Kidney (tissue), 14 donors: Measurements from ENCODE around the gene DOK3. TPM values are rescaled to one million over a fixed set of nuclear protein-coding genes. Genes with fewer than 3 reads are reported as not detected.

Source experiments
- DNase-seq, 5 donors: peaks; one replicate each; pipeline ENCODE4 v3.0.0-alpha.2; 2013 to 2020
- FAIRE-seq: peaks from 2 replicates; lab custom pipeline; 2012; peaks lifted over from hg19 to GRCh38; lab: Jason Lieb, UNC
- H3K27ac ChIP-seq, 2 donors: one replicate each; pipeline ENCODE4 v1.7.0; 2013; ENCODE audit warnings: low read depth in 2 of 2, low read length in 2 of 2, inconsistent platforms in 1 of 2
- H3K27me3 ChIP-seq: one replicate; pipeline ENCODE4 v1.7.1; 2013; ENCODE audit warnings: low read length, inconsistent platforms; ENCODE audit not compliant: control insufficient read depth, insufficient read depth
- H3K36me3 ChIP-seq, 3 donors: one replicate each; pipeline versions ENCODE4 v1.7.0 to v1.7.1; 2013; ENCODE audit warnings: low read length in 3 of 3, control low read depth in 1 of 3, inconsistent platforms in 1 of 3; ENCODE audit not compliant: insufficient read depth in 3 of 3, control insufficient read depth in 2 of 3
- H3K4me1 ChIP-seq, 3 donors: one replicate each; pipeline versions ENCODE4 v1.7.0 to v1.7.1; 2013; ENCODE audit warnings: low read length in 3 of 3, inconsistent platforms in 1 of 3, low read depth in 1 of 3; ENCODE audit not compliant: control insufficient read depth in 2 of 3, insufficient read depth in 2 of 3
- H3K4me3 ChIP-seq, 3 donors: one replicate each; pipeline versions ENCODE4 v1.7.0 to v1.8.1; 2013; ENCODE audit warnings: low read length in 3 of 3, control low read depth in 1 of 3, inconsistent platforms in 1 of 3
- H3K9ac ChIP-seq, 3 donors: one replicate each; pipeline versions ENCODE4 v1.7.0 to v1.7.1; 2013; ENCODE audit warnings: low read length in 3 of 3, control low read depth in 1 of 3, inconsistent platforms in 1 of 3
- H3K9me3 ChIP-seq, 3 donors: one replicate each; pipeline versions ENCODE4 v1.7.0 to v1.7.1; 2013; ENCODE audit warnings: low read length in 3 of 3, control low read depth in 1 of 3, inconsistent platforms in 1 of 3; ENCODE audit not compliant: control insufficient read depth in 2 of 3, insufficient read depth in 1 of 3
- intact Hi-C: fragments of 100-400 bp; cut with DNase I; formaldehyde crosslinking; loops from one replicate; pipeline ENCODE4 v1.11.1; 2022
- polyA plus RNA-seq: library from polyadenylated mRNA; stranded (reverse); fragments of 350-450 nt; fragmentation: Illumina TruSeq; extraction: RNeasy Lipid Tissue Mini Kit (QIAGEN cat#74804); gene quantifications from one replicate; pipeline ENCODE4 v1.2.3, GENCODE V29; 2014; ENCODE audit warnings: low read depth, low replicate concordance; ENCODE audit not compliant: insufficient read depth
- total RNA-seq: library from RNA; stranded (reverse); fragmentation: NEBNext Ultra II Directional; extraction: Animal tissue kit (Norgen Biotek cat#: 25700); gene quantifications from one replicate; pipeline ENCODE4 v1.2.1, GENCODE V29; 2021
- TF ChIP-seq, protein P1 (sequence below): IDR thresholded peaks from 3 replicates; pipeline ENCODE4 v1.5.1; 2012; ENCODE audit warnings: mild to moderate bottlenecking, moderate library complexity, borderline replicate concordance; ENCODE audit not compliant: insufficient read depth; ENCODE audit errors: extremely low read depth
- donor health status: control.
- donor health status: control.
- donor health status: control.
- donor health status: control.
- donor health status: control.
- donor health status: DM: yes; HTN: yes; CAD: no.
- donor health status: Normal renal cell carcinoma (clear cell type).

DOK3 gene
- total and polyA plus RNA-seq, 2 donors from 2014 or later, result 1.9 to 18.6 TPM

DNA sequence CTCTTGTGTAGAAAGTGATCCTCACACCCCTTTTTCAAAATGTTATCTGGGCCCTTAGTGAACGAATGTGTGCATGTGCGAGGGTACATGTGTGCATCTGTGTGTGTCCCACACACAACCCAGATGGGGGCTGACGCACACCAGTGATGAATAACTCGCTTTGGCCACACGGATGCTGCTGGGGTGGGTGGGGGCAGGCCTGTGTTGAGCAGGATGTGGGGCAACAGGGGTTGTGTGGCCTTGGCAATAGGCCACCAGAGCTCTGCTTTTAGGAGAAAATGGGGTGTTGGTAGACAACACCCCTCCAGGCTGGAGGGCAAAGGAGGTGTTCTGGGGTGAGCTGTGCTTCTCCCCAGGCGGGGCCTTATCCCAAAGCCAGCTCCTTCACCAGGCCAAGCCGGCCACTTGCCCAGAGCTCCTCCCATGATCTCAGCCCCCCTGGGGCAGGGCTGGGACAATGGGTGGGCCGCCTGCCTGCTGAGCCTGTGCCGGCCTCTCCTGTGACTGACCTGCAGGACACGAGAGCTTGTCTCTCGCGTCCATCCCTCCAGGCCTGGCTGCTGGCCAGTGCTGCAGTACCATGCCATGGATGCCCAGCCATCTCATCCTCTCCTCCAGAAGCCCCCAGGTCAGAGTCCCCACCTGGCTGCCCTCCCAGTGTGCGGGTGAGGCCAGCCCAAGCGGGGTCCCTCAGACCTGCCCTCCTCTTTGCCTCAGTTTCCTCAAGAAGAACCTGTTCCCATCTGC lies 37.8 kb downstream of the DOK3 start:
- Histone ChIP-seq H3K4me1 (peaks cover 0 to 19% (median 0%) of the 10 kb centered on the region in 3 donors), H3K36me3 (peaks cover 0 to 4% (median 0%) of the 10 kb centered on the region in 3 donors), H3K9me3 (no peaks in the 10 kb centered on the region), H3K27me3 (no peaks in the 10 kb centered on the region), H3K9ac (peak overlapping the region in 1 of 3 donors; percentile 41), H3K27ac (no peak overlapping the region), H3K4me3 (peak overlapping the region in 2 of 3 donors; percentile 51 to 60)
- intact Hi-C loops, result no loop called here
- DNase-seq, result peak in 1 of 5 donors; percentile 74
- FAIRE-seq, result no peak
- TF ChIP-seq, protein P1, sequence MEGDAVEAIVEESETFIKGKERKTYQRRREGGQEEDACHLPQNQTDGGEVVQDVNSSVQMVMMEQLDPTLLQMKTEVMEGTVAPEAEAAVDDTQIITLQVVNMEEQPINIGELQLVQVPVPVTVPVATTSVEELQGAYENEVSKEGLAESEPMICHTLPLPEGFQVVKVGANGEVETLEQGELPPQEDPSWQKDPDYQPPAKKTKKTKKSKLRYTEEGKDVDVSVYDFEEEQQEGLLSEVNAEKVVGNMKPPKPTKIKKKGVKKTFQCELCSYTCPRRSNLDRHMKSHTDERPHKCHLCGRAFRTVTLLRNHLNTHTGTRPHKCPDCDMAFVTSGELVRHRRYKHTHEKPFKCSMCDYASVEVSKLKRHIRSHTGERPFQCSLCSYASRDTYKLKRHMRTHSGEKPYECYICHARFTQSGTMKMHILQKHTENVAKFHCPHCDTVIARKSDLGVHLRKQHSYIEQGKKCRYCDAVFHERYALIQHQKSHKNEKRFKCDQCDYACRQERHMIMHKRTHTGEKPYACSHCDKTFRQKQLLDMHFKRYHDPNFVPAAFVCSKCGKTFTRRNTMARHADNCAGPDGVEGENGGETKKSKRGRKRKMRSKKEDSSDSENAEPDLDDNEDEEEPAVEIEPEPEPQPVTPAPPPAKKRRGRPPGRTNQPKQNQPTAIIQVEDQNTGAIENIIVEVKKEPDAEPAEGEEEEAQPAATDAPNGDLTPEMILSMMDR, result no peak

DNA sequence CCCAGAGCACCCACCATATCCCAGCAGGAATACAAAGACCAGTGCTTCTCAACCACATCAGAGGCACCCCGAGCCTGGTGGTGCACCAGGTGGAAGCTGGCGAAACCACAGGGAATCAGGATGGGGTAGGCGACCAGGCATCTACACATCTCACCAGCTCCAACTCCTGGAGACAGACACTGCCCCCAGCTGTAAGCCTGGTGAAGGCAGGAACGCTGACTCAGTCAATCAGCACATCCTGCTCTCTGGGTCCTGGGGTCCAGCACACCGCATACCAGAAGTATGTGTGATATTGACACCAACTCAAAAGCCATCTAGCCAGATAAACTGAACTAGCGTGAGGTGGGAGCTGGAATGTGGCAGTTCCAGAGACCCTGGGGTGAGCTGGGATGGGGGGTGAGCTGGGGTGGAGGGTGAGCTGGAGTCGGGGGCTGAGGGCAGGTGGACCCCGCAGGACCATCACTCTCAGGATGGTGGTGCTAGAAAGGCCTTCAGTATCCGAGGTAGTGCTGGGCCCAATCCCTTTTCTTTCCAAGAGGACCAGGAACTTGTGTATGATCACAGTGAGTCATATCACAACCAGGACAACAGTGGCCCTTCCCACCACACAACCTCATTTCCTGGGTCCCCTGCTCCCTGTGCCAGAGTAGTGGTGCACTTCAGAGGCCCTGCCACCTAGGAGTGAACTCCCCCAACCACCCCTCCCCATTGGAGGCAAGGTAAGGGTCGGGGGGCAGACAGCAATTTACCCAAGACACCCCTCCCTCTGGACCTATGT lies 38.7 kb downstream of the DOK3 start:
- peaks cover 0 to 19% (median 0%) of the 10 kb centered on the region in 3 donors for H3K4me1 ChIP-seq
- H3K4me3 ChIP-seq, result no peak overlapping the region
- no peaks in the 10 kb centered on the region for H3K27me3 ChIP-seq
- DNase-seq, result no peak
- no peak for FAIRE-seq
- peaks cover 0 to 4% (median 3%) of the 10 kb centered on the region in 3 donors for H3K36me3 ChIP-seq
- no peaks in the 10 kb centered on the region for H3K9me3 ChIP-seq
- no peak overlapping the region for H3K27ac ChIP-seq
- no peak overlapping the region for H3K9ac ChIP-seq
- TF ChIP-seq, protein P1, result no peak
- intact Hi-C loops, result no loop called here

DNA sequence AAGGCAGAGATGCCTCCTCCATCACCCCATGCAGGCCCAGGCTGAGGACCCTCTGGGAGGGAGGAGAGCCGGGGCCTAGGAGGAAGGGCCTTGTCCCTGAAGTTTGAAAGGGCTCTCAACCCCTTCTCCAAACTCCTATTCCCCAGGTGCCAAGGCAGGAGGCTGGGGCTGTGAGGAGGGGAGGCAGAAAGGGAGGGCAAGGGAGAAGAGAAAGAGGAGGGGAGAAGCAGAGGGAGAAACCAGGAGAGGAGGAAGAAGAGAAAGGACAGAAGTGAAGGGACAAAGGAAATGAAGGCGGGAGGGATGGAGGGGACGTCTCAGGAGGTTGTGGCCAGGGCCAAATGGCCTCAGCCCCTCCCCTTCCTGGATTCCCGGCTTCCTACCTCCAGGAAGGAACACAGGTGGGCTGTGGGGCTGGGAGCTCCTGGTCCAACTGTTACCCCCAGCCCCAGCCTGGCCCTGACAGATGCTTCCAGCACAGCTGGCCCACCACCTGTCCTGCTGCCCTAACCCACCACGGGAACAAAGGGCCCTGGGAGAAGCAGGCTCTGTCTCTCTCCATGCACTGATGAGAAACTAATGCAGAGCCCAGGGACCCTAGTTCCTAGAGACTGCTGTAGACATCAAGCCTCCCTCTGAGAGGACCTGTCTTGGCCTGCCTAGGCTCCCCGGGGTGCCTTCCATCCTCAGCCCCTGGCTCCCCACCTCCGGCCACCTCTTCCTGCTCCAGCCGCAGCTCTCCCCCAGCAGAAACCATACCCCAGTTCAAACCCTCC lies 39.7 kb downstream of the DOK3 start:
- DNase-seq (no peak), FAIRE-seq (no peak)
- Histone ChIP-seq H3K27me3 (no peaks in the 10 kb centered on the region), H3K4me1 (peaks cover 0 to 19% (median 0%) of the 10 kb centered on the region in 3 donors), H3K9me3 (no peaks in the 10 kb centered on the region), H3K36me3 (peaks cover 0 to 9% (median 8%) of the 10 kb centered on the region in 3 donors), H3K9ac (no peak overlapping the region), H3K4me3 (no peak overlapping the region), H3K27ac (no peak overlapping the region)
- TF ChIP-seq, protein P1, result no peak
- intact Hi-C loops, result no loop called here
